Gastrocnemius medialis (tissue), 4 donors: ENCODE measurements around the gene EQTN. TPM values are rescaled to one million over a fixed set of nuclear protein-coding genes. Genes with fewer than 3 reads are reported as not detected.

ENCODE experiments used
- ATAC-seq, 2 donors: fragments of 150-250 bp; one replicate each; pipeline ENCODE4 v1.9.1; 2016
- DNase-seq, 2 donors: peaks; one replicate each; pipeline ENCODE4 v3.0.0-alpha.2; 2019
- H3K27ac ChIP-seq, 4 donors: fragments of 200-600 bp; sonication (generic); 1 replicate in 1 of 4; 2 replicates in 3 of 4; pipeline ENCODE4 v1.5.1; 2016 to 2018; ENCODE audit warnings: mild to moderate bottlenecking in 2 of 4, moderate library complexity in 1 of 4
- H3K27me3 ChIP-seq, 3 donors: fragments of 200-600 bp; sonication (generic) in 2 of 3; 1 replicate in 1 of 3; 2 replicates in 2 of 3; pipeline versions ENCODE4 v1.5.1 to v1.6.0; 2016 to 2019; ENCODE audit warnings: mild to moderate bottlenecking in 1 of 3, moderate library complexity in 1 of 3
- H3K36me3 ChIP-seq, 2 donors: fragments of 200-600 bp; sonication (generic) in 1 of 2; one replicate each; pipeline ENCODE4 v1.5.1; 2017 to 2018
- H3K4me1 ChIP-seq, 2 donors: fragments of 200-600 bp; sonication (generic) in 1 of 2; one replicate each; pipeline ENCODE4 v1.5.1; 2016 to 2017; ENCODE audit warnings: mild to moderate bottlenecking in 2 of 2
- H3K4me3 ChIP-seq, 4 donors: fragments of 200-600 bp; sonication (generic) in 3 of 4; 1 replicate in 1 of 4; 2 replicates in 3 of 4; pipeline ENCODE4 v1.5.1; 2016 to 2019; ENCODE audit warnings: mild to moderate bottlenecking in 2 of 4
- H3K9me3 ChIP-seq, 3 donors: fragments of 200-600 bp; sonication (generic) in 2 of 3; 1 replicate in 1 of 3; 2 replicates in 2 of 3; pipeline ENCODE4 v1.5.1; 2016 to 2019
- POLR2A ChIP-seq, 2 donors: fragments of 450-650 bp; IDR thresholded peaks; one replicate each; pipeline ENCODE4 v1.6.1; 2017; ENCODE audit warnings: antibody characterized with exemption in 2 of 2, mild to moderate bottlenecking in 2 of 2, moderate library complexity in 2 of 2
- in situ Hi-C, 4 donors: fragments of 200-750 bp; cut with MboI; loops; one replicate each; pipeline versions ENCODE4 v1.15.0 to v1.8.0; 2017; ENCODE audit warnings: low sequenced_read_pairs in 4 of 4
- intact Hi-C: fragments of 100-400 bp; cut with DNase I; formaldehyde crosslinking; loops from one replicate; pipeline ENCODE4 v1.15.1; 2023; ENCODE audit warnings: low total_unique reads
- total RNA-seq, 4 donors: library from RNA; depleted of rRNA; stranded (reverse); fragments of >200 nt; gene quantifications; one replicate each; pipeline versions ENCODE4 v1.1.0 to v1.2.3, GENCODE V29; 2016
- TF ChIP-seq, protein P1 (sequence below), 5 experiments: fragments of 450-650 bp in 3 of 5; fragments of 200-600 bp in 2 of 5; sonication (generic) in 2 of 5; IDR thresholded peaks in 4 of 5; conservative IDR thresholded peaks in 1 of 5; 1 replicate in 4 of 5; 2 replicates in 1 of 5; pipeline ENCODE4 v1.5.1; 2016 to 2019; ENCODE audit warnings: antibody characterized with exemption in 5 of 5, mild to moderate bottlenecking in 3 of 5, moderate library complexity in 3 of 5

EQTN gene
- total RNA-seq, 4 donors from 2014 or later = 1.0 TPM; not detected in 3

GRCh38 chr9:27261517-27262211 lies 35.3 kb downstream of the EQTN start:
- ATAC-seq = no peak
- no peak for DNase-seq
- Histone ChIP-seq H3K4me1 (no peaks in the 10 kb centered on the region), H3K36me3 (no peaks in the 10 kb centered on the region), H3K9me3 (no peaks in the 10 kb centered on the region), H3K27ac (no peak overlapping the region), H3K4me3 (no peak overlapping the region), H3K27me3 (no peaks in the 10 kb centered on the region)
- TF ChIP-seq POLR2A (IDR thresholded peaks at IDR 0.05) = no peak
- TF ChIP-seq, protein P1, sequence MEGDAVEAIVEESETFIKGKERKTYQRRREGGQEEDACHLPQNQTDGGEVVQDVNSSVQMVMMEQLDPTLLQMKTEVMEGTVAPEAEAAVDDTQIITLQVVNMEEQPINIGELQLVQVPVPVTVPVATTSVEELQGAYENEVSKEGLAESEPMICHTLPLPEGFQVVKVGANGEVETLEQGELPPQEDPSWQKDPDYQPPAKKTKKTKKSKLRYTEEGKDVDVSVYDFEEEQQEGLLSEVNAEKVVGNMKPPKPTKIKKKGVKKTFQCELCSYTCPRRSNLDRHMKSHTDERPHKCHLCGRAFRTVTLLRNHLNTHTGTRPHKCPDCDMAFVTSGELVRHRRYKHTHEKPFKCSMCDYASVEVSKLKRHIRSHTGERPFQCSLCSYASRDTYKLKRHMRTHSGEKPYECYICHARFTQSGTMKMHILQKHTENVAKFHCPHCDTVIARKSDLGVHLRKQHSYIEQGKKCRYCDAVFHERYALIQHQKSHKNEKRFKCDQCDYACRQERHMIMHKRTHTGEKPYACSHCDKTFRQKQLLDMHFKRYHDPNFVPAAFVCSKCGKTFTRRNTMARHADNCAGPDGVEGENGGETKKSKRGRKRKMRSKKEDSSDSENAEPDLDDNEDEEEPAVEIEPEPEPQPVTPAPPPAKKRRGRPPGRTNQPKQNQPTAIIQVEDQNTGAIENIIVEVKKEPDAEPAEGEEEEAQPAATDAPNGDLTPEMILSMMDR (IDR thresholded peaks at IDR 0.05 in 4 of 5, conservative IDR thresholded peaks at IDR 0.05 in 1 of 5) = no peak
- in situ Hi-C loops = no loop called here
- intact Hi-C loops = no loop called here

GRCh38 chr9:27260789-27261516 lies 36.0 kb downstream of the EQTN start:
- H3K27ac ChIP-seq = no peak overlapping the region
- in situ Hi-C loops = no loop called here
- intact Hi-C loops = no loop called here
- H3K36me3 ChIP-seq = no peaks in the 10 kb centered on the region
- ATAC-seq (no peak), DNase-seq (no peak)
- H3K9me3 ChIP-seq = no peaks in the 10 kb centered on the region
- TF ChIP-seq POLR2A (IDR thresholded peaks at IDR 0.05) = no peak
- TF ChIP-seq, protein P1 (IDR thresholded peaks at IDR 0.05 in 4 of 5, conservative IDR thresholded peaks at IDR 0.05 in 1 of 5) = no peak
- H3K4me1 ChIP-seq = no peaks in the 10 kb centered on the region
- H3K4me3 ChIP-seq = no peak overlapping the region
- H3K27me3 ChIP-seq = no peaks in the 10 kb centered on the region

DNA sequence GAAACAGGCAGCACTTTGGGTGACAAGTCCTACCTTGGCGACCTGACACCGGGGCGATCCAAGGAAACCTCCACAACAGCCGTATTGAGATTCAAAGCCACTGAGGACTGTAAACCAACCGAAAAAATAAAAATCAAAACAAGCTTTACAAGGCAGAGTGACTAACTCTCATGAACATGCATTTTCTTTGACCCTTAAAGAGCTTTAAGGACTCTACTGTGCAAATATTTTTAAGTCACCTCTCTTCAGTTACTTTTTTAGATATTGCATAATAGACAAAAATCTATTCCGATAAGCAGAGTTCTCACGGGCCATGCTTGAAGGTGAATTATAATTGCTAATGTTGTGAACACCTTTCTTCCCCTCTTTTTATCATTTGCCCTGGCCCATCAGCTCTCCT lies 38.3 kb downstream of the EQTN start:
- H3K9me3 ChIP-seq = no peaks in the 10 kb centered on the region
- no peaks in the 10 kb centered on the region for H3K4me1 ChIP-seq
- no peak overlapping the region for H3K27ac ChIP-seq
- H3K36me3 ChIP-seq = no peaks in the 10 kb centered on the region
- TF ChIP-seq, protein P1 (IDR thresholded peaks at IDR 0.05 in 4 of 5, conservative IDR thresholded peaks at IDR 0.05 in 1 of 5) = no peak
- no peak for TF ChIP-seq POLR2A (IDR thresholded peaks at IDR 0.05)
- in situ Hi-C loops = no loop called here
- intact Hi-C loops = no loop called here
- no peak overlapping the region for H3K4me3 ChIP-seq
- DNase-seq (no peak), ATAC-seq (no peak)
- no peaks in the 10 kb centered on the region for H3K27me3 ChIP-seq

DNA sequence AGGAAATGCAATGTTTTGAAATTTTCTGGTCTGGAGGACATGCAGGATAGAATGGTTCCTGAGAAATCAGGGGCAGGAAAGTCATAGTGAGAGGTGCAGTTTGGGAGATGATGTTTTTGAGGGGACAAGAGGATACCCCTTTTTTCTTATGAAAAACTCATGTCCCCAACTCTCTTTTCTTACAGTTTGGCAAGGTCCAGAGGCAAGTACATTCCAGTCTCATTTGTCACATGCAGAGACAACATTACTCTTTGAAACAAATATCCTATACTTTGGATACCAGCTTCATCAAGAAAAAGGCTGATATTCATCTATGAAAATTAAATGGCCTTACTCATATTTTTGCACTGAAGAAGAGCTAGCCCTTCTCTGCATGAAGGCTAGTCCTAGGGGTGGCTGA lies 48.2 kb downstream of the EQTN start:
- DNase-seq = no peak
- Histone ChIP-seq H3K9me3 (no peaks in the 10 kb centered on the region), H3K4me1 (no peaks in the 10 kb centered on the region), H3K27ac (no peak overlapping the region), H3K27me3 (no peaks in the 10 kb centered on the region), H3K36me3 (no peaks in the 10 kb centered on the region), H3K4me3 (no peak overlapping the region)
- no peak for TF ChIP-seq POLR2A (IDR thresholded peaks at IDR 0.05)
- TF ChIP-seq, protein P1 (IDR thresholded peaks at IDR 0.05 in 4 of 5, conservative IDR thresholded peaks at IDR 0.05 in 1 of 5) = no peak
- no peak for ATAC-seq
- intact Hi-C loops = no loop called here
- in situ Hi-C loops = no loop called here
